Activated CD8-positive, alpha-beta T cell treated with anti-CD3 and anti-CD28 coated beads for 36 hours (primary cell): ENCODE measurements around the gene SENP1. TPM values are rescaled to one million over a fixed set of nuclear protein-coding genes. Genes with fewer than 3 reads are reported as not detected.

Experiments used
- ATAC-seq: fragments of 200-7000 bp; cut with Tn5 transposase; one replicate; pipeline ENCODE4 v1.10.0; 2021; ENCODE audit warnings: mild to moderate bottlenecking, moderate library complexity
- CTCF ChIA-PET: fragments of 350-600 bp; sonication (Branson Sonifier 250); formaldehyde crosslinking; loops from one replicate; lab custom pipeline; 2021; ENCODE audit warnings: antibody characterized with exemption; lab: Charles Lee
- POLR2A ChIA-PET: fragments of 350-600 bp; sonication (Branson Sonifier 250); formaldehyde crosslinking; loops from one replicate; lab custom pipeline; 2021; ENCODE audit warnings: antibody characterized with exemption; lab: Charles Lee
- DNase-seq: peaks from one replicate; pipeline ENCODE4 v3.0.0-alpha.2; 2020
- H3K27ac Mint-ChIP-seq: one replicate; pipeline ENCODE4 v1.8.0; 2021; ENCODE audit warnings: mild to moderate bottlenecking, mixed read lengths
- H3K27me3 Mint-ChIP-seq: one replicate; pipeline ENCODE4 v1.8.0; 2021; ENCODE audit warnings: mixed read lengths
- H3K36me3 Mint-ChIP-seq: one replicate; pipeline ENCODE4 v1.8.0; 2021; ENCODE audit warnings: low read depth, mixed read lengths
- H3K4me1 Mint-ChIP-seq: one replicate; pipeline ENCODE4 v1.8.0; 2021; ENCODE audit warnings: low read depth, mixed read lengths
- H3K4me3 Mint-ChIP-seq: one replicate; pipeline ENCODE4 v1.8.0; 2021; ENCODE audit warnings: mild to moderate bottlenecking, moderate library complexity, mixed read lengths
- H3K9me3 Mint-ChIP-seq: one replicate; pipeline ENCODE4 v1.8.0; 2021; ENCODE audit warnings: mixed read lengths
- intact Hi-C: fragments of 100-400 bp; cut with micrococcal nuclease; formaldehyde crosslinking; loops from one replicate; pipeline ENCODE4 v1.10.0; 2022
- total RNA-seq, 2 experiments: library from RNA; stranded (reverse); gene quantifications; one replicate each; pipeline ENCODE4 v1.2.3, GENCODE V29; 2021
- TF ChIP-seq, protein P1 (sequence below): fragments of 200-600 bp; IDR thresholded peaks from one replicate; pipeline ENCODE4 v1.8.0; 2022; ENCODE audit warnings: antibody characterized with exemption, mild to moderate bottlenecking

SENP1 gene
- total RNA-seq, 2 experiments from 2014 or later: 39.8 to 40.2 TPM

DNA sequence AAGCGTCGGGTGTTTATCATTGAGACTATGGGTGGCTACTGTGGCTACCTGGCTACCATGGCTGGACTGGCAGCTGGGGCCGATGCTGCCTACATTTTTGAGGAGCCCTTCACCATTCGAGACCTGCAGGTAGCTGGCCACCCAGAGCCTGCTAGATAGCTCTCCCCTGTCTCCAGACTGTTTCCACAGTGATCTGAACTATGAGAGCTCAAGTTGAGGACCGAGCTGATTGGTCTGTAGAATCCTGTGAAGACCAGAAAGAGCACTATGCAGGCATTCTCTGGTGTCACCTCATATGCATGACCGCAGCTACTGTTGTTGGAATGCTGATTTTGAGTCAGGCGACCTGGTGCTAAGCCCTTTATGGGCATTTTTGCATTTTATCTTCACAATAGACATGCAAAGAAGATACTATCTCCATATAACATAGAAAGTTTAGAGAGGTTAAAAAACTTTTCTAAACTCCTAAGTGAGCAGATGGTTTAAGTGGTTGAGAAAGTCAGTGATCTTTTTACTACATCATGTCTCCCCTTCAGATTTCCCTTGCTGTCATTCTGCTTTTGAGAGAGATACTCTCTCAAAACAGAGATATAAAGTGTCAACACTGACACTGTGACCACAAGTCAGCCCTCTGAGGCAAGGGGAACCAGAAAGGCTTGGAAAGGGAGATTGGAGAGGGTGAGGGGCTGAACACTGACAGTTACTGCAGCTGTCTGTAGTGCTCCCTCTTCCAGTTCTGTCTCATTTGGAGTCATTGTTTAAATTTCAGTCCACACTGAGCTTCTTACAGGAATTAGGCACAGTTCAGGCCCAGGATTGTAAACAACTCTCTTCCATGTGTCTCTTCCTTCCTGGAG, 37.2 kb upstream of the SENP1 start:
- POLR2A ChIA-PET: interaction anchor here (0.7 to 1.2 kb wide), 4 partner anchors 14 to 41 kb away, joined by 3 to 4 read pairs (median 4); partner anchors contain the start of gene ASB8
- H3K4me3 Mint-ChIP-seq: no peak overlapping the region
- H3K27ac Mint-ChIP-seq: no peak overlapping the region
- no peak for DNase-seq
- no peaks in the 10 kb centered on the region for H3K9me3 Mint-ChIP-seq
- TF ChIP-seq, protein P1, sequence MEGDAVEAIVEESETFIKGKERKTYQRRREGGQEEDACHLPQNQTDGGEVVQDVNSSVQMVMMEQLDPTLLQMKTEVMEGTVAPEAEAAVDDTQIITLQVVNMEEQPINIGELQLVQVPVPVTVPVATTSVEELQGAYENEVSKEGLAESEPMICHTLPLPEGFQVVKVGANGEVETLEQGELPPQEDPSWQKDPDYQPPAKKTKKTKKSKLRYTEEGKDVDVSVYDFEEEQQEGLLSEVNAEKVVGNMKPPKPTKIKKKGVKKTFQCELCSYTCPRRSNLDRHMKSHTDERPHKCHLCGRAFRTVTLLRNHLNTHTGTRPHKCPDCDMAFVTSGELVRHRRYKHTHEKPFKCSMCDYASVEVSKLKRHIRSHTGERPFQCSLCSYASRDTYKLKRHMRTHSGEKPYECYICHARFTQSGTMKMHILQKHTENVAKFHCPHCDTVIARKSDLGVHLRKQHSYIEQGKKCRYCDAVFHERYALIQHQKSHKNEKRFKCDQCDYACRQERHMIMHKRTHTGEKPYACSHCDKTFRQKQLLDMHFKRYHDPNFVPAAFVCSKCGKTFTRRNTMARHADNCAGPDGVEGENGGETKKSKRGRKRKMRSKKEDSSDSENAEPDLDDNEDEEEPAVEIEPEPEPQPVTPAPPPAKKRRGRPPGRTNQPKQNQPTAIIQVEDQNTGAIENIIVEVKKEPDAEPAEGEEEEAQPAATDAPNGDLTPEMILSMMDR: no peak
- CTCF ChIA-PET: interaction anchor here (1.0 to 1.4 kb wide), 2 partner anchors 44 to 202 kb away, joined by 3 to 4 read pairs; no protein-coding TSS in a partner anchor
- H3K27me3 Mint-ChIP-seq: no peaks in the 10 kb centered on the region
- intact Hi-C loops: no loop called here
- no peak for ATAC-seq
- H3K36me3 Mint-ChIP-seq: peaks cover 30% of the 10 kb centered on the region
- no peaks in the 10 kb centered on the region for H3K4me1 Mint-ChIP-seq

DNA sequence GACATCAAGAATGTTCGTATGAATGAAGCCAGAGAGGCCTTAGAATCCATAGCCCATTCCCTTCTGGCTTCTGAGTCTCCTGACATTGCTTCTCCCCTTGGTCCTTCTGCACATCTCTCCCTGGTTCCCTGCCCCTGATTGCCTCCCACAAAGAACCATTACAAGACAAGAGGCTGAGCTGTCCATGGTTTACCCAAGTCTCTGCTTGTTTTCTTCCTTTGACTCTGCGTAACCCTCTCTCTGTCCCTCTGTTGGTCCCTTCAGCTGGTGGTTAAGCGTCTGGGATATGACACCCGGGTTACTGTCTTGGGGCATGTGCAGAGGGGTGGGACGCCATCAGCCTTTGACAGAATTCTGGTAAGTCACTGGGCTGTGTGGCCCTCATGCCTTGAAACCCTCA, 29.1 kb upstream of the SENP1 start:
- intact Hi-C loops: no loop called here
- CTCF ChIA-PET: no interaction called here
- Mint-ChIP-seq H3K36me3 (peaks cover 33% of the 10 kb centered on the region), H3K4me3 (no peak overlapping the region), H3K27me3 (no peaks in the 10 kb centered on the region), H3K4me1 (no peaks in the 10 kb centered on the region), H3K27ac (no peak overlapping the region), H3K9me3 (no peaks in the 10 kb centered on the region)
- TF ChIP-seq, protein P1: no peak
- POLR2A ChIA-PET: no interaction called here
- DNase-seq (no peak), ATAC-seq (no peak)

GRCh38 chr12:48132826-48133225, 26.9 kb upstream of the SENP1 start:
- intact Hi-C loops: no loop called here
- Mint-ChIP-seq H3K27me3 (no peaks in the 10 kb centered on the region), H3K4me1 (peaks cover 3% of the 10 kb centered on the region), H3K9me3 (no peaks in the 10 kb centered on the region), H3K4me3 (no peak overlapping the region), H3K27ac (no peak overlapping the region), H3K36me3 (peaks cover 39% of the 10 kb centered on the region)
- no peak for ATAC-seq
- TF ChIP-seq, protein P1: no peak
- ChIA-PET CTCF (no interaction called here), POLR2A (no interaction called here)
- no peak for DNase-seq

DNA sequence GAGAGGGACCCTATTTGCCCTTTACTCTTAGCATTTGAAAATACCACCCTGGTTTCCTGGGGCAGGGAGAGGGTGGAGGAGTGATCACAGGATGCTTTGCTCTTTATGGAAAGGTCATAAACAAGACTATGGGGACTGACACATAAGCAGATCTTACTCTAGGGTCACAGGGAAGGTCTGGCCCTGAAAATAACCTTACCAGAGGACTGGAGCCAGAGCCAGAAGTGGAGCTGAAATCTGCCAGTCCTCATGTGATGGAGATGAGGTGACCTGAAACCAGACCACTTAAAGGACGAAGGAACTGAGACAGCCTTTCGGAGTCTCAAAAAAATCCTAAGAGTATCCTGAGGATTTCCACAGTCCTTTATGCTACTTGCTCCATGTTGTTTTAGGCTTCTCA, 25.6 kb upstream of the SENP1 start:
- ChIA-PET POLR2A (no interaction called here), CTCF (no interaction called here)
- TF ChIP-seq, protein P1: no peak
- no peak overlapping the region for H3K4me3 Mint-ChIP-seq
- ATAC-seq (no peak), DNase-seq (no peak)
- no peak overlapping the region for H3K27ac Mint-ChIP-seq
- H3K4me1 Mint-ChIP-seq: peaks cover 3% of the 10 kb centered on the region
- intact Hi-C loops: no loop called here
- H3K9me3 Mint-ChIP-seq: no peaks in the 10 kb centered on the region
- H3K27me3 Mint-ChIP-seq: no peaks in the 10 kb centered on the region
- peaks cover 41% of the 10 kb centered on the region for H3K36me3 Mint-ChIP-seq

- Mint-ChIP-seq H3K4me1 (peaks cover 3% of the 10 kb centered on the region), H3K27ac (no peak overlapping the region), H3K4me3 (no peak overlapping the region), H3K27me3 (no peaks in the 10 kb centered on the region), H3K36me3 (peaks cover 36% of the 10 kb centered on the region), H3K9me3 (no peaks in the 10 kb centered on the region)
- TF ChIP-seq, protein P1: no peak
- ChIA-PET POLR2A (no interaction called here), CTCF (interaction anchor here (1.1 to 1.3 kb wide), 2 partner anchors 166 to 180 kb away, joined by 3 read pairs; partner anchors contain the start of gene TMEM106C)
- intact Hi-C loops: no loop called here
- ATAC-seq (no peak), DNase-seq (no peak)
Measured at GRCh38 chr12:48129376-48129775, 23.5 kb upstream of the SENP1 start.
